Naive thymus-derived CD4-positive, alpha-beta T cell (primary cell): ENCODE results near the gene MED13L. TPM values are rescaled to one million over a fixed set of nuclear protein-coding genes. Genes with fewer than 3 reads are reported as not detected.

ENCODE experiments used
- ATAC-seq: fragments of 150-1000 bp; cut with Tn5 transposase; 2 replicates; pipeline ENCODE4 v1.10.0; 2021; ENCODE audit warnings: mild to moderate bottlenecking, moderate library complexity
- CTCF ChIA-PET: fragments of 350-600 bp; sonication (Branson Sonifier 250); formaldehyde crosslinking; loops from one replicate; lab custom pipeline; 2021; ENCODE audit warnings: antibody characterized with exemption; lab: Charles Lee
- POLR2A ChIA-PET: fragments of 350-600 bp; sonication (Branson Sonifier 250); formaldehyde crosslinking; loops from one replicate; lab custom pipeline; 2021; ENCODE audit warnings: antibody characterized with exemption, inconsistent platforms; lab: Charles Lee
- DNase-seq, 9 donors: peaks; one replicate each; pipeline versions ENCODE4 v3.0.0 to v3.0.0-alpha.2; 2020 to 2022; ENCODE audit warnings: mixed read lengths in 1 of 9
- H3K27ac ChIP-seq: one replicate; pipeline ENCODE4 v1.7.0; 2013; ENCODE audit warnings: mild to moderate bottlenecking, low read depth, low read length, moderate library complexity
- H3K27me3 ChIP-seq, 2 donors: one replicate each; pipeline ENCODE4 v1.7.0; 2013; ENCODE audit warnings: low read length in 2 of 2, mild to moderate bottlenecking in 2 of 2, moderate library complexity in 2 of 2; ENCODE audit not compliant: control insufficient read depth in 2 of 2, insufficient read depth in 2 of 2
- H3K36me3 ChIP-seq, 3 experiments: 1 replicate in 2 of 3; 2 replicates in 1 of 3; pipeline ENCODE4 v1.7.0; 2013; ENCODE audit warnings: low read length in 3 of 3, mild to moderate bottlenecking in 3 of 3, moderate library complexity in 1 of 3; ENCODE audit not compliant: insufficient read depth in 3 of 3, control insufficient read depth in 2 of 3
- H3K4me1 ChIP-seq, 2 donors: one replicate each; pipeline ENCODE4 v1.7.0; 2013; ENCODE audit warnings: low read length in 2 of 2, mild to moderate bottlenecking in 2 of 2, moderate library complexity in 1 of 2; ENCODE audit not compliant: control insufficient read depth in 2 of 2, insufficient read depth in 2 of 2
- H3K4me3 ChIP-seq: 2 replicates; pipeline ENCODE4 v1.7.0; 2013; ENCODE audit warnings: mild to moderate bottlenecking, low read length
- H3K9me3 ChIP-seq, 3 experiments: 1 replicate in 2 of 3; 2 replicates in 1 of 3; pipeline ENCODE4 v1.7.0; 2013; ENCODE audit warnings: low read length in 3 of 3; ENCODE audit not compliant: control insufficient read depth in 2 of 3
- H3K27ac Mint-ChIP-seq, 9 donors: one replicate each; pipeline ENCODE4 v1.8.0; 2020 to 2022; ENCODE audit warnings: mixed read lengths in 9 of 9, mild to moderate bottlenecking in 8 of 9, moderate library complexity in 5 of 9, inconsistent platforms in 2 of 9
- H3K27me3 Mint-ChIP-seq, 5 donors: one replicate each; pipeline ENCODE4 v1.8.0; 2021 to 2022; ENCODE audit warnings: mixed read lengths in 5 of 5, mild to moderate bottlenecking in 1 of 5
- H3K36me3 Mint-ChIP-seq, 5 donors: one replicate each; pipeline ENCODE4 v1.8.0; 2020 to 2022; ENCODE audit warnings: mixed read lengths in 5 of 5, mild to moderate bottlenecking in 3 of 5, inconsistent platforms in 1 of 5
- H3K4me1 Mint-ChIP-seq, 7 donors: one replicate each; pipeline ENCODE4 v1.8.0; 2020 to 2022; ENCODE audit warnings: mixed read lengths in 7 of 7, mild to moderate bottlenecking in 3 of 7, inconsistent platforms in 1 of 7
- H3K4me3 Mint-ChIP-seq, 10 donors: one replicate each; pipeline ENCODE4 v1.8.0; 2020 to 2022; ENCODE audit warnings: mild to moderate bottlenecking in 10 of 10, mixed read lengths in 10 of 10, moderate library complexity in 6 of 10, inconsistent platforms in 2 of 10
- H3K9me3 Mint-ChIP-seq, 11 donors: one replicate each; pipeline ENCODE4 v1.8.0; 2020 to 2022; ENCODE audit warnings: mixed read lengths in 11 of 11, mild to moderate bottlenecking in 4 of 11, inconsistent platforms in 1 of 11, moderate library complexity in 1 of 11
- intact Hi-C, 2 donors: fragments of 100-400 bp; cut with micrococcal nuclease; formaldehyde crosslinking; loops; one replicate each; pipeline ENCODE4 v1.15.1; 2023
- polyA plus RNA-seq, 2 donors: library from polyadenylated mRNA; unstranded; fragments of 300-500 nt; fragmentation: Illumina TruSeq; gene quantifications; one replicate each; pipeline ENCODE4 v1.2.3, GENCODE V29; 2021
- total RNA-seq, 6 experiments: library from RNA in 5 of 6; stranded (reverse) in 5 of 6; gene quantifications; 1 replicate in 5 of 6; 2 replicates in 1 of 6; pipeline ENCODE4 v1.2.3 and lab custom pipeline; 2021 to 2026

MED13L gene
- total and polyA plus RNA-seq, 7 experiments from 2014 or later = 8.3 to 283 (median 155) TPM

- H3K27me3 ChIP-seq = no peaks in the 10 kb centered on the region
- no peaks in the 10 kb centered on the region for H3K4me1 Mint-ChIP-seq
- peak overlapping the region in 2 of 9 donors; percentile 16 to 49 for H3K27ac Mint-ChIP-seq
- H3K9me3 ChIP-seq = no peaks in the 10 kb centered on the region
- peaks cover 0 to 12% (median 5%) of the 10 kb centered on the region in 11 donors for H3K9me3 Mint-ChIP-seq
- no peak overlapping the region for H3K4me3 ChIP-seq
- intact Hi-C loops = no loop called here
- POLR2A ChIA-PET = no interaction called here
- no peak for ATAC-seq
- peaks cover 0 to 7% (median 3%) of the 10 kb centered on the region in 5 donors for H3K36me3 Mint-ChIP-seq
- H3K4me1 ChIP-seq = no peaks in the 10 kb centered on the region
- no peaks in the 10 kb centered on the region for H3K36me3 ChIP-seq
- no peak overlapping the region for H3K27ac ChIP-seq
- CTCF ChIA-PET = no interaction called here
- H3K27me3 Mint-ChIP-seq = peaks cover 5 to 15% (median 14%) of the 10 kb centered on the region in 5 donors
- H3K4me3 Mint-ChIP-seq = no peak overlapping the region
- no peak for DNase-seq
These were observed 333.7 kb downstream of the MED13L start for GRCh38 chr12:115943630-115944391.

GRCh38 chr12:115943310-115943629, 334.2 kb downstream of the MED13L start:
- H3K27me3 Mint-ChIP-seq = peaks cover 6 to 19% (median 17%) of the 10 kb centered on the region in 5 donors
- ChIA-PET CTCF (no interaction called here), POLR2A (no interaction called here)
- Histone ChIP-seq H3K36me3 (no peaks in the 10 kb centered on the region), H3K27me3 (no peaks in the 10 kb centered on the region), H3K27ac (no peak overlapping the region), H3K4me3 (no peak overlapping the region), H3K4me1 (no peaks in the 10 kb centered on the region), H3K9me3 (no peaks in the 10 kb centered on the region)
- no peak for ATAC-seq
- no peaks in the 10 kb centered on the region for H3K4me1 Mint-ChIP-seq
- peaks cover 0 to 15% (median 6%) of the 10 kb centered on the region in 11 donors for H3K9me3 Mint-ChIP-seq
- H3K27ac Mint-ChIP-seq = peak overlapping the region in 2 of 9 donors; percentile 16 to 49
- intact Hi-C loops = no loop called here
- no peak overlapping the region for H3K4me3 Mint-ChIP-seq
- H3K36me3 Mint-ChIP-seq = peaks cover 0 to 5% (median 3%) of the 10 kb centered on the region in 5 donors
- DNase-seq = no peak

DNA sequence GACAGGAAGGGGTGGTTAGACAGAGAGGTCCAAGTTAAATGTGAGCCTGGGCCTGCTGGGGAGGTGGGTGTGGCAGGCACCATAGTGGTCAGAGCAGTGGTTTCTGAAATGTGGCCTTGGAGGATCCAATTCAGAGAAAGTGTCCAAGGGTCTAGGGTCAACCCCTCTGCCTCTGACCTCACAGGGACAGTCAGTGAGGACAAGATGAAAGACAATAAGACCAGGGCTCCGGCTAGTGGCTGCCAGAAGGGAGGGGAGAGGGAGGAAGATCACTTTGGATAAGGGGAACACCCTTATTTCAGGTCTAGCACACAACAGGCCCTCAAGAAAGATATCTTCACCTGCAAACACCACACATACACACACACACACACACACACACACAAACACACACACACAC, 335.1 kb downstream of the MED13L start:
- H3K36me3 ChIP-seq = no peaks in the 10 kb centered on the region
- H3K27me3 ChIP-seq = no peaks in the 10 kb centered on the region
- POLR2A ChIA-PET = no interaction called here
- no peaks in the 10 kb centered on the region for H3K4me1 ChIP-seq
- CTCF ChIA-PET = no interaction called here
- ATAC-seq = no peak
- Mint-ChIP-seq H3K27ac (no peak overlapping the region), H3K36me3 (peaks cover 0 to 3% (median under 1%) of the 10 kb centered on the region in 5 donors), H3K9me3 (peaks cover 0 to 15% (median 6%) of the 10 kb centered on the region in 11 donors), H3K4me1 (no peaks in the 10 kb centered on the region), H3K27me3 (peaks cover 6 to 20% (median 17%) of the 10 kb centered on the region in 5 donors), H3K4me3 (no peak overlapping the region)
- no peak overlapping the region for H3K4me3 ChIP-seq
- H3K9me3 ChIP-seq = no peaks in the 10 kb centered on the region
- intact Hi-C loops = no loop called here
- DNase-seq = no peak
- H3K27ac ChIP-seq = no peak overlapping the region

- ChIA-PET POLR2A (no interaction called here), CTCF (no interaction called here)
- Mint-ChIP-seq H3K36me3 (peaks cover 0 to 3% (median 0%) of the 10 kb centered on the region in 5 donors), H3K27me3 (peaks cover 6 to 20% (median 18%) of the 10 kb centered on the region in 5 donors), H3K27ac (no peak overlapping the region), H3K9me3 (peaks cover 0 to 15% (median 6%) of the 10 kb centered on the region in 11 donors), H3K4me1 (no peaks in the 10 kb centered on the region), H3K4me3 (no peak overlapping the region)
- no peaks in the 10 kb centered on the region for H3K27me3 ChIP-seq
- no peak overlapping the region for H3K27ac ChIP-seq
- H3K4me3 ChIP-seq = no peak overlapping the region
- DNase-seq = no peak
- no peaks in the 10 kb centered on the region for H3K9me3 ChIP-seq
- no peaks in the 10 kb centered on the region for H3K4me1 ChIP-seq
- no peak for ATAC-seq
- intact Hi-C loops = no loop called here
- H3K36me3 ChIP-seq = no peaks in the 10 kb centered on the region
These were observed 336.1 kb downstream of the MED13L start for GRCh38 chr12:115941362-115941761.

DNA sequence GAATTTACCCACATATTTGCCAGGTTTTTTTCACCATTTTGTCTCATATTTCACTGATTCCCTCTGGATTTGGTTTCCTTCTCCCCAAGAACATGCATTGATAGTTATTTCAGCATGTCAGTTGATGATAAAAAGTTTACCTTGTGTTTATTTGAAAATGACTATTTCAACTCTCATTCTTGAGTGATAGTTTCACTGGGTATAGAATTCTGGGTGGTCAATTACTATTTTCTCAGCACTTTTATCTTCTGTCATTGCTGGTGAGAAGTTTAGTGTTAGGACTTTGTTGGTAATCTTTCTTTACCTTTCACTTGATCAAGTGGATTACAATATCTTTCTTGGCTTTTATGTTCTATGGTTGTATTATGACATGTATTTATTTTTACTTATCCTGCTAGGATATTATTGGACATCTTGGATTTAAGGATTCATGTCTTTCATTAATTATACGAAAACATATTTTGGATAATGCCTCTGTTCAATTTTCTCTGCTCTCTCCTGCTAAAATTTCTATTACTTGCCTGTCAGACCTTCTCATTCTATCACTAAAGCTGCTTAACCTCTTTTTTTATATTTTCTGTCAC, 338.6 kb downstream of the MED13L start:
- Histone ChIP-seq H3K36me3 (no peaks in the 10 kb centered on the region), H3K27me3 (no peaks in the 10 kb centered on the region), H3K4me1 (no peaks in the 10 kb centered on the region), H3K27ac (no peak overlapping the region), H3K9me3 (no peaks in the 10 kb centered on the region), H3K4me3 (no peak overlapping the region)
- H3K9me3 Mint-ChIP-seq = peaks cover 0 to 15% (median 6%) of the 10 kb centered on the region in 11 donors
- ATAC-seq = no peak
- no peak overlapping the region for H3K4me3 Mint-ChIP-seq
- peaks cover 6 to 20% (median 19%) of the 10 kb centered on the region in 5 donors for H3K27me3 Mint-ChIP-seq
- H3K4me1 Mint-ChIP-seq = no peaks in the 10 kb centered on the region
- H3K27ac Mint-ChIP-seq = no peak overlapping the region
- POLR2A ChIA-PET = no interaction called here
- CTCF ChIA-PET = no interaction called here
- H3K36me3 Mint-ChIP-seq = peaks cover 0 to 3% (median 0%) of the 10 kb centered on the region in 5 donors
- intact Hi-C loops = no loop called here
- DNase-seq = no peak

GRCh38 chr12:115936997-115937916, 340.2 kb downstream of the MED13L start:
- peaks cover 0 to 15% (median 6%) of the 10 kb centered on the region in 11 donors for H3K9me3 Mint-ChIP-seq

More at GRCh38 chr12:115936997-115937916, 340.2 kb downstream of the MED13L start:
- intact Hi-C loops = no loop called here
- H3K4me1 ChIP-seq = no peaks in the 10 kb centered on the region
- POLR2A ChIA-PET = no interaction called here
- Mint-ChIP-seq H3K4me3 (no peak overlapping the region), H3K27ac (no peak overlapping the region), H3K4me1 (no peaks in the 10 kb centered on the region), H3K36me3 (peaks cover 0 to 3% (median 0%) of the 10 kb centered on the region in 5 donors), H3K27me3 (peaks cover 6 to 22% (median 19%) of the 10 kb centered on the region in 5 donors)
- no peak for DNase-seq
- CTCF ChIA-PET = interaction anchor here (0.6 kb wide), 1 partner anchor 60 kb away, joined by 3 read pairs; no protein-coding TSS in a partner anchor
- H3K4me3 ChIP-seq = no peak overlapping the region
- no peak for ATAC-seq
- no peaks in the 10 kb centered on the region for H3K27me3 ChIP-seq
- H3K36me3 ChIP-seq = no peaks in the 10 kb centered on the region
- no peaks in the 10 kb centered on the region for H3K9me3 ChIP-seq
- H3K27ac ChIP-seq = no peak overlapping the region
